Kidney epithelial cell (primary cell): ENCODE data around the gene FUT6. TPM values are rescaled to one million over a fixed set of nuclear protein-coding genes. Genes with fewer than 3 reads are reported as not detected.

Source experiments
- DNase-seq: peaks from one replicate; pipeline ENCODE4 v3.0.0-alpha.2; 2010; ENCODE audit warnings: low read depth
- H3K27me3 ChIP-seq: 2 replicates; pipeline ENCODE4 v1.6.0; 2011; ENCODE audit warnings: low read length; ENCODE audit not compliant: control insufficient read depth, insufficient read depth
- H3K36me3 ChIP-seq: 2 replicates; pipeline ENCODE4 v1.5.1; 2011; ENCODE audit warnings: low read length; ENCODE audit not compliant: control insufficient read depth, insufficient read depth
- H3K4me3 ChIP-seq: 2 replicates; pipeline ENCODE4 v1.5.1; 2011; ENCODE audit warnings: low read depth, mild to moderate bottlenecking, control low read depth, low read length
- CTCF ChIP-seq: IDR thresholded peaks from 2 replicates; pipeline ENCODE4 v1.5.1; 2011; ENCODE audit warnings: mild to moderate bottlenecking, moderate library complexity, low read length, control low read depth, inconsistent platforms; ENCODE audit not compliant: insufficient read depth, poor library complexity, severe bottlenecking
- total RNA-seq: library from RNA; depleted of rRNA; stranded (reverse); fragments of >200 nt; gene quantifications from 2 replicates; pipeline ENCODE4 v1.2.3, GENCODE V29; 2015

Gene FUT6
- total RNA-seq, 1 donor from 2014 or later, result 0.84 TPM

GRCh38 chr19:5795382-5795919 lies 44.1 kb downstream of the FUT6 start:
- no peaks in the 10 kb centered on the region for H3K36me3 ChIP-seq
- no peak for TF ChIP-seq CTCF
- no peak overlapping the region for H3K4me3 ChIP-seq
- DNase-seq, result no peak
- peaks cover 2% of the 10 kb centered on the region for H3K27me3 ChIP-seq

- Histone ChIP-seq H3K4me3 (no peak overlapping the region), H3K27me3 (no peaks in the 10 kb centered on the region), H3K36me3 (no peaks in the 10 kb centered on the region)
- TF ChIP-seq CTCF, result no peak
- DNase-seq, result no peak
Observed at GRCh38 chr19:5793188-5793587, 46.3 kb downstream of the FUT6 start.

- DNase-seq, result no peak
- Histone ChIP-seq H3K4me3 (no peak overlapping the region), H3K36me3 (peaks cover 1% of the 10 kb centered on the region), H3K27me3 (no peaks in the 10 kb centered on the region)
- no peak for TF ChIP-seq CTCF
Observed at GRCh38 chr19:5792224-5792623, 47.3 kb downstream of the FUT6 start.

- peak; percentile 96 for DNase-seq
- Histone ChIP-seq H3K4me3 (peak within 1 kb of the TSS; percentile 87), H3K36me3 (peaks cover 1% of the 10 kb centered on the region), H3K27me3 (no peaks in the 10 kb centered on the region)
- no peak for TF ChIP-seq CTCF
Observed at GRCh38 chr19:5790559-5791520, 48.7 kb downstream of the FUT6 start, which contains the start of gene DUS3L. Gene DUS3L, minus strand, starts transcription at chr19:5791163. Its CDS starts 22 bp downstream, at chr19:5791141.

DNA sequence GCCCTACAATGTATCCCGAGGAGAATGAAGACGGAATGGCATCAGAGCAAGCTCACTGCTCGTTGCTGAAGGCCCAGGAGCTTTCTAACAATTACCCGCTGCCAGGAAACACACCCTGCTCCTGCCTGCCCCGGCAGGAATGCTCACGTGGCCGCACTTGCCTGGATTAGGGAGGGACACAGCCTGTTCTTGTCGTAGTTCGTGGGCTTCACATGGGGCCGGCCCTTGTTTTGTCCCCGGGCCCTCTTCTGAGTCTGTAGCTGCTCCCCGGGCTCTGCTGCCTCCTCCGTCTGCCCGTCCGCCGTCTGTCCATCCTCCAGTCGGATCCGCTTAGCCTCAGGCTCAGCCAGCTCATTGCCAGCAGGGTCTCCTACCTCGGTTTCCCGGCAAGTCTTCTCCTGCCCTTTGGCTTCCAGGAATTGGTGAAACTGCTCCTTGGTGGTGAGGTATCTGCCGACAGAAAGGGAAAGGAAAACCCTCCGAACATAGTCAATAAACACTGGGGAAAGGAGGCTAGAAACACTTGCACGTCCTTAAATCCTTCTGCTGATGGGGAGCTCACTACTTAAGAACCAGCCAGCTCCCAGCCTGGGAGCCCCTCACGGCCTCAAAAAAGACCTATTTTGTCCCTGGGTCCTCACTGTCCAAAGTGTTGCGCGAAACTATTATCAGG lies 49.5 kb downstream of the FUT6 start:
- no peak for TF ChIP-seq CTCF
- no peaks in the 10 kb centered on the region for H3K27me3 ChIP-seq
- H3K4me3 ChIP-seq, result peak overlapping the region; percentile 87
- peaks cover 1% of the 10 kb centered on the region for H3K36me3 ChIP-seq
- DNase-seq, result no peak
